Tibial artery (tissue), 4 donors: ENCODE data around the gene ALPL.

Experiments
- DNase-seq, 2 donors: peaks; one replicate each; pipeline ENCODE4 v3.0.0-alpha.2; 2019
- H3K27ac ChIP-seq, 2 donors: fragments of 200-600 bp; sonication (generic) in 1 of 2; 1 replicate in 1 of 2; 2 replicates in 1 of 2; pipeline ENCODE4 v1.5.1; 2018 to 2019; ENCODE audit warnings: mild to moderate bottlenecking in 1 of 2
- H3K27me3 ChIP-seq, 2 donors: fragments of 200-600 bp; sonication (generic) in 1 of 2; one replicate each; pipeline versions ENCODE4 v1.5.1 to v1.6.0; 2016 to 2019
- H3K36me3 ChIP-seq, 3 donors: fragments of 200-600 bp; sonication (generic) in 2 of 3; one replicate each; pipeline ENCODE4 v1.5.1; 2016 to 2019; ENCODE audit warnings: mild to moderate bottlenecking in 2 of 3
- H3K4me1 ChIP-seq, 4 donors: fragments of 200-600 bp; sonication (generic) in 2 of 4; 1 replicate in 3 of 4; 2 replicates in 1 of 4; pipeline ENCODE4 v1.5.1; 2016 to 2019
- H3K4me3 ChIP-seq, 2 donors: fragments of 200-600 bp; sonication (generic) in 1 of 2; 1 replicate in 1 of 2; 2 replicates in 1 of 2; pipeline ENCODE4 v1.5.1; 2018 to 2019; ENCODE audit warnings: mild to moderate bottlenecking in 2 of 2
- H3K9me3 ChIP-seq, 3 donors: fragments of 200-600 bp; sonication (generic) in 1 of 3; one replicate each; pipeline ENCODE4 v1.5.1; 2016 to 2019
- intact Hi-C: fragments of 100-400 bp; cut with DNase I; formaldehyde crosslinking; loops from one replicate; pipeline ENCODE4 v1.15.0; 2023; ENCODE audit warnings: low total_unique reads
- TF ChIP-seq, protein P1 (sequence below), 2 experiments: fragments of 200-600 bp in 1 of 2; fragments of 450-650 bp in 1 of 2; IDR thresholded peaks; one replicate each; pipeline ENCODE4 v1.5.1; 2017 to 2019; ENCODE audit warnings: antibody characterized with exemption in 2 of 2, mild to moderate bottlenecking in 1 of 2, moderate library complexity in 1 of 2

The ALPL gene

DNA sequence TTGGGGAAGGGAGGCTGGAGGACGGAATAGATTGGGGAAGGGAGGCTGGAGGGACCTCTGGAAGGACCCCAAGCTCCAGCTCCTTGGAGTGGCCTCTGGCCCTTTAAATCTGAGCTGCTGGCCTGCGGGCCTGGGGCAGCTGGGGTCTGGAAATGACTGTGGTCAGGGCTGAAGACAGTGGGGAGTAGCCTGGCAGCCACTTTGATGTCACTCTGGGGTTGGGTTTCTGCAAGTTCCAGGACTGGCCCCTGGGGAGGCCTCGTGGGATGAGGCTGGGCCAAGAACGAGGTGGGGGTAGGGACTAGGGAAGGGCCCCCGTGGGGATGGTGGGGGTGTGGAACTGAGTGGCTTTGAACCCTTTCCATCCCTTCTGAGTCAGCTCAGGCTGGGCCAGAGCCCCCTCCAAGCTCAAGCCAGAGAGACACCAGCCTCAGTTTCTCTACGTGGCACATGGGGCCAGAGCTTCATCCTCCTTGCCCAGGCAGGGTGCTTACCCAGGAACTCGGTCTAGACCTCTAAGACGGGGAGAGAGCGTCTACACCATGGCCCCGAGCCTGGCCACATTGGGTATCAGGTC is 59.7 kb downstream of the ALPL start:
- peaks cover 0 to 31% of the 10 kb centered on the region in 2 donors for H3K27me3 ChIP-seq
- no peaks in the 10 kb centered on the region for H3K36me3 ChIP-seq
- no peak overlapping the region for H3K27ac ChIP-seq
- intact Hi-C loops, result no loop called here
- DNase-seq, result no peak
- H3K4me3 ChIP-seq, result no peak overlapping the region
- no peaks in the 10 kb centered on the region for H3K9me3 ChIP-seq
- TF ChIP-seq, protein P1, sequence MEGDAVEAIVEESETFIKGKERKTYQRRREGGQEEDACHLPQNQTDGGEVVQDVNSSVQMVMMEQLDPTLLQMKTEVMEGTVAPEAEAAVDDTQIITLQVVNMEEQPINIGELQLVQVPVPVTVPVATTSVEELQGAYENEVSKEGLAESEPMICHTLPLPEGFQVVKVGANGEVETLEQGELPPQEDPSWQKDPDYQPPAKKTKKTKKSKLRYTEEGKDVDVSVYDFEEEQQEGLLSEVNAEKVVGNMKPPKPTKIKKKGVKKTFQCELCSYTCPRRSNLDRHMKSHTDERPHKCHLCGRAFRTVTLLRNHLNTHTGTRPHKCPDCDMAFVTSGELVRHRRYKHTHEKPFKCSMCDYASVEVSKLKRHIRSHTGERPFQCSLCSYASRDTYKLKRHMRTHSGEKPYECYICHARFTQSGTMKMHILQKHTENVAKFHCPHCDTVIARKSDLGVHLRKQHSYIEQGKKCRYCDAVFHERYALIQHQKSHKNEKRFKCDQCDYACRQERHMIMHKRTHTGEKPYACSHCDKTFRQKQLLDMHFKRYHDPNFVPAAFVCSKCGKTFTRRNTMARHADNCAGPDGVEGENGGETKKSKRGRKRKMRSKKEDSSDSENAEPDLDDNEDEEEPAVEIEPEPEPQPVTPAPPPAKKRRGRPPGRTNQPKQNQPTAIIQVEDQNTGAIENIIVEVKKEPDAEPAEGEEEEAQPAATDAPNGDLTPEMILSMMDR (IDR thresholded peaks at IDR 0.05), result no peak
- peaks cover 0 to 5% (median 2%) of the 10 kb centered on the region in 4 donors for H3K4me1 ChIP-seq

DNA sequence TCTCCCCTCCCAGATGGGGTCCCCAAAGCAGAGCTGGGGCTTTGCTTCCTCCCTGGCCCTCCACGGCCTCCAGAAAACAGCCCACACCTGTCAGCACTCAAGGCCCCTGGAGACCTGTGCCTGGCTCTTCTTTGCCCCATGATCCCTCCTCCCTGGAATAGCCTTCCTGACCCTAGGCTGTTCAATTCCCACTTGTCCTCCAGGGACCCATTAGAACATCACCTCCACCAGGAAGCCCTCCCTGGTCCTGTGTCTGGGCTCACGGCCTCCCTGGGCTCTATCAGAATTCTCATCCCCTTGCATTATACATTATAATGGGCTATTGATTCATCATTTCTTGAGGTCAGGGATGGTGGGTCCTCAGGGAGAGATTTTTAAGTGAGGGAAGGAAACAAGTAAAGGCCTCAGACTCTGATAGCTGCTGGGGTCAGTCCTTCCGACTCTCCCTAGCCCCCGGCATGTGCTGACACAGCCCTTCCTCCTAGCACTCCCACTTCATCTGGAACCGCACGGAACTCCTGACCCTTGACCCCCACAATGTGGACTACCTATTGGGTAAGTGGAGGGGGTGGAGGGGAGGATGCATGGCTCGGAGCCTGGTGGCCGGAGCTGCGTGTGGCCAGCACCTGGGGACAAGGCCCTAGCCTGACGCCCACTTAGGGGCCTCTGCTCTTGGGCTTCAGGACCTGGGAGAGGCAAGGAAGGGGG is 60.8 kb downstream of the ALPL start:
- peaks cover 0 to 38% of the 10 kb centered on the region in 2 donors for H3K27me3 ChIP-seq
- H3K4me3 ChIP-seq, result no peak overlapping the region
- peaks cover 0 to 15% (median 11%) of the 10 kb centered on the region in 4 donors for H3K4me1 ChIP-seq
- no peak overlapping the region for H3K27ac ChIP-seq
- TF ChIP-seq, protein P1 (IDR thresholded peaks at IDR 0.05), result no peak
- DNase-seq, result no peak
- H3K36me3 ChIP-seq, result no peaks in the 10 kb centered on the region
- no peaks in the 10 kb centered on the region for H3K9me3 ChIP-seq
- intact Hi-C loops, result no loop called here

DNA sequence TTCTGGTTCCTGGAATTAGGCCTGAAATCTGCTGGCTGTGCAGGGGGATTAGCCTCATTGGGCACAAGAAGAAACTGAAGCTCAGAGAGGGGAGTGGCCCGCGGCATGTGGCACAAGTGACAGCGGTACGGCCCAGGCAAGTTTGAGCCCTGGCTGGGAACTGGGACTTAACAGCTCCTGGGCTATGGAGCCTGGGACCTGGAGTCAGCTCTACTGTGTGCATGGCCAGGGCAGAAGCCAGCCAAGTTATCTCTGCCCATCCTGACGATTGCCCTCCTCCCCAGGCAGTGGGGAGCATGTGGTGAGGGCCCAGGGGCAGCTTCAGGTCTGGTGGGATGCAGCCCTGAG is 61.3 kb downstream of the ALPL start:
- DNase-seq, result no peak
- TF ChIP-seq, protein P1 (IDR thresholded peaks at IDR 0.05), result no peak

DNA sequence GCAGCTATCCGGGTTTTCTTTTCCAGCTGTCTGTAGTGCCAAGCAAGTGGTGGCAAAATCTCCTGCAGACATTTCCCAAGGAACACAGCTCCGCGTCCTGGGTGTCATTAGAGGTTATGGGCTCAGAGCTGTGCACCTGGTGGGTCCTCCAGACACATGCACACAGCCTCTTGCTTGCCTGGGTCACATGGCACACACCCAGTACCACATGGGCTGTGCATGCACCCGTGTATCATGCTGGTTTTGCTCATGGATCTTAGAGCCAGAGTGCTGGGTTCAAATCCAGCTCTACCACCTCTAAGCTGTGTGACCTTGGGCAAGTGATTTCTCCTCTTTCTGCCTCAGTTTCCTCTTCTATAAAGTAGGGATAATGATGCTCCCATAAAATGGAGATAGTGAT is 61.7 kb downstream of the ALPL start:
- Histone ChIP-seq H3K27ac (no peak overlapping the region), H3K9me3 (no peaks in the 10 kb centered on the region), H3K27me3 (peaks cover 0 to 40% of the 10 kb centered on the region in 2 donors), H3K4me1 (peaks cover 0 to 15% (median 11%) of the 10 kb centered on the region in 4 donors), H3K36me3 (no peaks in the 10 kb centered on the region), H3K4me3 (no peak overlapping the region)
- intact Hi-C loops, result no loop called here
- TF ChIP-seq, protein P1 (IDR thresholded peaks at IDR 0.05), result no peak
- no peak for DNase-seq

More for the DNA sequence above, 61.3 kb downstream of the ALPL start:
- H3K4me1 ChIP-seq, result peaks cover 0 to 15% (median 11%) of the 10 kb centered on the region in 4 donors
- H3K36me3 ChIP-seq, result no peaks in the 10 kb centered on the region
- peaks cover 0 to 39% of the 10 kb centered on the region in 2 donors for H3K27me3 ChIP-seq
- no peak overlapping the region for H3K27ac ChIP-seq
- H3K4me3 ChIP-seq, result no peak overlapping the region
- intact Hi-C loops, result no loop called here
- no peaks in the 10 kb centered on the region for H3K9me3 ChIP-seq

DNA sequence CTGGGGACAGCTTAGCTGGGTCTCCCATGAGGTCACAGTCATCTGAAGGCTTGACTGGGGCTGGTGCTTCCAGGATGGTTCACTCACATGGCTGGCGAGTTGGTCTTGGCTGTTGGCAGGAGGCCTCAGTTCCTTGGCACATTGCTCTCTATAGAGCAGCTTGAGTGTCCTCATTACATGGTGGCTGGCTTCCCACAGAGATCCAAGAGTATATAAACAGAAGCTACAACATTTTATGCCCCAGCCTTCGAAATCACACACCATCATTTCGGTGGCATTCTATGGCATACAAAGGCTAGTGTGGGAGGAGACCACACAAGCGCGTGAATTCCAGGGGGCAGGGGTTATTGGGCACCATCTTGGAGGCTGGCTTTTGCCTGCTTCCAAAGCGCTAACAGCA is 63.0 kb downstream of the ALPL start:
- H3K4me3 ChIP-seq, result no peak overlapping the region
- H3K27ac ChIP-seq, result no peak overlapping the region
- H3K36me3 ChIP-seq, result no peaks in the 10 kb centered on the region
- DNase-seq, result no peak
- peaks cover 0 to 38% of the 10 kb centered on the region in 2 donors for H3K27me3 ChIP-seq
- H3K9me3 ChIP-seq, result no peaks in the 10 kb centered on the region
- TF ChIP-seq, protein P1 (IDR thresholded peaks at IDR 0.05), result no peak
- peaks cover 0 to 15% (median 10%) of the 10 kb centered on the region in 4 donors for H3K4me1 ChIP-seq
- intact Hi-C loops, result no loop called here
